Stomach smooth muscle (tissue), 2 donors: ENCODE data around the gene ZDHHC19.

Experiments used
- H3K27ac ChIP-seq: one replicate; pipeline ENCODE4 v1.7.0; 2013; ENCODE audit warnings: mild to moderate bottlenecking, low read length, inconsistent platforms
- H3K27me3 ChIP-seq, 2 donors: one replicate each; pipeline ENCODE4 v1.7.0; 2013; ENCODE audit warnings: low read length in 2 of 2; ENCODE audit not compliant: insufficient read depth in 2 of 2, control insufficient read depth in 1 of 2
- H3K36me3 ChIP-seq, 2 donors: one replicate each; pipeline ENCODE4 v1.7.0; 2013; ENCODE audit warnings: low read length in 2 of 2; ENCODE audit not compliant: control insufficient read depth in 2 of 2, insufficient read depth in 2 of 2
- H3K4me1 ChIP-seq: one replicate; pipeline ENCODE4 v1.7.0; 2013; ENCODE audit warnings: low read length; ENCODE audit not compliant: control insufficient read depth, insufficient read depth
- H3K4me3 ChIP-seq, 2 donors: one replicate each; pipeline ENCODE4 v1.7.0; 2013; ENCODE audit warnings: low read length in 2 of 2
- H3K9ac ChIP-seq, 2 donors: one replicate each; pipeline ENCODE4 v1.7.0; 2013; ENCODE audit warnings: low read length in 2 of 2, mild to moderate bottlenecking in 1 of 2
- H3K9me3 ChIP-seq, 2 donors: one replicate each; pipeline ENCODE4 v1.7.0; 2013; ENCODE audit warnings: low read length in 2 of 2; ENCODE audit not compliant: control insufficient read depth in 2 of 2
- donor health status: healthy.
- donor health status: Pancreatic carcinoma.

ZDHHC19 gene

GRCh38 chr3:196225086-196225485, 13.9 kb upstream of the ZDHHC19 start:
- no peak overlapping the region for H3K4me3 ChIP-seq
- no peaks in the 10 kb centered on the region for H3K9me3 ChIP-seq
- H3K36me3 ChIP-seq = no peaks in the 10 kb centered on the region
- no peak overlapping the region for H3K9ac ChIP-seq
- H3K27ac ChIP-seq = no peak overlapping the region
- peaks cover 4% of the 10 kb centered on the region for H3K4me1 ChIP-seq
- peaks cover 0 to 2% of the 10 kb centered on the region in 2 donors for H3K27me3 ChIP-seq

- peaks cover 0 to 2% of the 10 kb centered on the region in 2 donors for H3K27me3 ChIP-seq
- peaks cover 9% of the 10 kb centered on the region for H3K4me1 ChIP-seq
- no peak overlapping the region for H3K9ac ChIP-seq
- H3K4me3 ChIP-seq = no peak overlapping the region
- H3K36me3 ChIP-seq = no peaks in the 10 kb centered on the region
- no peaks in the 10 kb centered on the region for H3K9me3 ChIP-seq
- no peak overlapping the region for H3K27ac ChIP-seq
Measured at GRCh38 chr3:196222876-196223595, 11.8 kb upstream of the ZDHHC19 start.

GRCh38 chr3:196220991-196221390, 9.8 kb upstream of the ZDHHC19 start:
- H3K27ac ChIP-seq = no peak overlapping the region
- H3K4me3 ChIP-seq = no peak overlapping the region
- no peaks in the 10 kb centered on the region for H3K36me3 ChIP-seq
- H3K27me3 ChIP-seq = peaks cover 0 to 2% of the 10 kb centered on the region in 2 donors
- H3K4me1 ChIP-seq = peaks cover 5% of the 10 kb centered on the region
- no peaks in the 10 kb centered on the region for H3K9me3 ChIP-seq
- no peak overlapping the region for H3K9ac ChIP-seq

- H3K9me3 ChIP-seq = no peaks in the 10 kb centered on the region
- peaks cover 0 to 2% of the 10 kb centered on the region in 2 donors for H3K27me3 ChIP-seq
- H3K27ac ChIP-seq = no peak overlapping the region
- H3K36me3 ChIP-seq = no peaks in the 10 kb centered on the region
- H3K9ac ChIP-seq = no peak overlapping the region
- H3K4me1 ChIP-seq = peaks cover 5% of the 10 kb centered on the region
- H3K4me3 ChIP-seq = no peak overlapping the region
Measured at GRCh38 chr3:196220587-196220986, 9.4 kb upstream of the ZDHHC19 start.

- Histone ChIP-seq H3K9ac (no peak overlapping the region), H3K9me3 (no peaks in the 10 kb centered on the region), H3K4me1 (peaks cover 5% of the 10 kb centered on the region), H3K36me3 (no peaks in the 10 kb centered on the region), H3K4me3 (no peak overlapping the region), H3K27ac (peak overlapping the region; percentile 31), H3K27me3 (no peaks in the 10 kb centered on the region)
Measured at GRCh38 chr3:196219970-196220311, 8.7 kb upstream of the ZDHHC19 start.

- Histone ChIP-seq H3K4me3 (peak overlapping the region; percentile 40 to 61), H3K9ac (peak overlapping the region in 1 of 2 donors; percentile 51), H3K9me3 (no peaks in the 10 kb centered on the region), H3K36me3 (no peaks in the 10 kb centered on the region), H3K4me1 (peaks cover 5% of the 10 kb centered on the region), H3K27ac (peak overlapping the region; percentile 31), H3K27me3 (no peaks in the 10 kb centered on the region)
Measured at GRCh38 chr3:196219194-196219969, 8.2 kb upstream of the ZDHHC19 start.

- Histone ChIP-seq H3K9ac (no peak overlapping the region), H3K9me3 (no peaks in the 10 kb centered on the region), H3K27ac (no peak overlapping the region)
Measured at GRCh38 chr3:196218155-196218712, 7.0 kb upstream of the ZDHHC19 start.

GRCh38 chr3:196217307-196218154, 6.3 kb upstream of the ZDHHC19 start:
- no peak overlapping the region for H3K9ac ChIP-seq
- no peak overlapping the region for H3K4me3 ChIP-seq
- no peak overlapping the region for H3K27ac ChIP-seq
- no peaks in the 10 kb centered on the region for H3K27me3 ChIP-seq
- peaks cover 5% of the 10 kb centered on the region for H3K4me1 ChIP-seq
- no peaks in the 10 kb centered on the region for H3K36me3 ChIP-seq
- no peaks in the 10 kb centered on the region for H3K9me3 ChIP-seq

More at GRCh38 chr3:196218155-196218712, 7.0 kb upstream of the ZDHHC19 start:
- no peaks in the 10 kb centered on the region for H3K27me3 ChIP-seq
- H3K4me3 ChIP-seq = no peak overlapping the region
- no peaks in the 10 kb centered on the region for H3K36me3 ChIP-seq
- H3K4me1 ChIP-seq = peaks cover 5% of the 10 kb centered on the region

- Histone ChIP-seq H3K36me3 (no peaks in the 10 kb centered on the region), H3K4me3 (no peak overlapping the region), H3K27ac (no peak overlapping the region)
Measured at GRCh38 chr3:196216681-196217211, 5.5 kb upstream of the ZDHHC19 start.

GRCh38 chr3:196216089-196216564, 4.9 kb upstream of the ZDHHC19 start, which contains the start of gene SLC51A:
Gene SLC51A, plus strand, starts transcription at chr3:196216534. Its CDS starts 179 bp downstream, at chr3:196216713.
- H3K27ac ChIP-seq = no peak within 1 kb of the TSS
- H3K4me3 ChIP-seq = no peak within 1 kb of the TSS
- H3K9me3 ChIP-seq = no peaks in the 10 kb centered on the region
- peaks cover 5% of the 10 kb centered on the region for H3K4me1 ChIP-seq
- H3K9ac ChIP-seq = no peak within 1 kb of the TSS
- H3K27me3 ChIP-seq = no peaks in the 10 kb centered on the region
- H3K36me3 ChIP-seq = no peaks in the 10 kb centered on the region

More at GRCh38 chr3:196216681-196217211, 5.5 kb upstream of the ZDHHC19 start:
- peaks cover 5% of the 10 kb centered on the region for H3K4me1 ChIP-seq
- H3K9ac ChIP-seq = no peak overlapping the region
- H3K27me3 ChIP-seq = no peaks in the 10 kb centered on the region
- no peaks in the 10 kb centered on the region for H3K9me3 ChIP-seq
